TTC549 (cell line): Measurements from ENCODE around the gene IL1RL2.

Experiments used
- FAIRE-seq: peaks from 2 replicates; lab custom pipeline; 2012; peaks lifted over from hg19 to GRCh38; lab: Jason Lieb, UNC

Gene IL1RL2

DNA sequence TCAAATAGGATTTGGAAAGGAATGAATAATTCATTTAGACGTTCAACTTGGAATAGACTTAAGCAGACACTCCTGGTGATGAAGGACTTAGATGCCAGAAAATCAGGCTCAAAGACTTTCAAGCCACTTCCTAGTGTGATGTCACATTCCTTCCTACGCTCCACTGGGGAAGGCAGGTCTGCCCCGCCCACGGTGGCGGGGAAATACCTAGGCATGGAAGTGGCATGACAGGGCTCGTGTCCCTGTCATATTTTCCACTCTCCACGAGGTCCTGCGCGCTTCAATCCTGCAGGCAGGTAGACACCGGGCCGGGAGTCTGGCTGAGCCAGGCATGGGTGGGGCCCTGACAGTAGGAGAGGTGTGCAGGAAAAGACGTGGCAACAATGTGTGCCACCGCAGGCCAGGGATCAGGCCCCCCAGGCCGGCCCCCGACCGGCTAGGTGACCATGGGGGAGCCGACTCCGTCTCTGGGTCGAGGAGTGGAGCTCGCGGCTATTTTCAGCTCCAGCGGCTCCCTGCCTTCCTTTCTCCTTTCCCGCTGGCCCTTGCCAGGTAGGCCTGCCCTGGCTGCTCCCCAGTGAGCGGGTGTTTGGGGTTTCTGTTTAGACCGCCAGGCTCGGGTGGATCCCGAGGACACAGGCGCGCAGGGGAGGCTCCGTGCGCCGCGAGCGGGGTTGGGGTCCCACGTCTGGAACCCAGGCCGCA, at the start of gene IL1RL2:
TSS of gene IL1RL2 (plus strand) at position 233 of the 705 bp plus-strand sequence. CDS start 845 bp downstream, outside the sequence.
- no peak for FAIRE-seq

DNA sequence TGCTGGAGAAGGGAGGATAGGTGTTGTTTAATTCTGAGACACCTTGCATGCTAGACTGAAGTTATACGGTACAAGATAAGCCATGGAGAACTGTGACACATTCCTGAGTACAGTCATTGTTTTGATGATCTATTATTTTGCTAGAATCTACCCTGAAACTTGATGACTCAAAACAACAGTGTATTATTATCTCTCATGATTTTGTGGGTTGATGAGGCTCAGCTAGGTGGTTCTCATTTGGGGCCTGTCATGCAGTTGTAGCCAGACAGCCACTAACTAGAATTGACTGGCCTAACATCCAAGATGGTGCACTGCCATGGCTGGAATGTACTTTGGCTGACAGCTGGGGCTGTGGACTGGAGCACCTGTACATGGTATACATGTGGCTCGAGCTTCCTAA, 49.7 kb upstream of the IL1RL2 start:
- no peak for FAIRE-seq

DNA sequence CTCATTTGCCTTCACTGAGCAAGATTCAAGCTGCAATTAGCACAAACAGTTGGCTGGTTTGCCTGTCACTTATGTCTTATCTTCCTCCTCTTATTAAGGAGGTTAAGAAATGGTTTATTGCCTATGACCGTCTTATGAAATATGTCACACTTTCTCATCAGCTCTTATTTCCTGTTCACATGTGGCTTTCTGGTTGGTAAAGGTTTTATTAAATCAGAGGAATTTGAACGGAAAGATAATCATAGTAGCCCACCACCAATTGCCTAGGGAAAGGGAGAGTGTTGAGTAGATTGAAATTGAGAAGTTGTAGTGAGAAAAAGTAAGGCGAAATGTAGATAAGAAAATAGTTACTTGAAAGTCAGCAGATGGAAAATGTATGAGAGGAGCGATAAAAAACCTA, 48.5 kb upstream of the IL1RL2 start:
- no peak for FAIRE-seq

DNA sequence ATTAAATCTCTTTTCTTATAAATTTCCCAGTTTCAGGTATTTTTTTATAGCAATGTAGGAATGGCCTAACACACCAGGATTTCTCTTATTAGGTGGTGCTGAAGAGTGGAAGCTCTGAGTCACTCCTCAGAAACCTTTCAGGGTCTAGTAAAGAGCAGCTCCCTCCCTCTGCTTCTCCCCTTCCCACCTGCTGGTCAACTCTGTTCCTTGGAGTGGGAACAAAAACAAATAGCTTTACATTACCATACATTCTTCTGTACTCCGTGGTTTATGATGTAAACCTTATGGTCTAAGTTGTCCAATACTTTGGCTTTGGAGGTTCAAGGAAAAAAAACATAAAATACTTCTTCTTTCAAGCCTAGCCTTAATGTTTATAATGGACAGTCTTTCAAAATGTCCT, 47.0 kb upstream of the IL1RL2 start:
- FAIRE-seq = no peak

DNA sequence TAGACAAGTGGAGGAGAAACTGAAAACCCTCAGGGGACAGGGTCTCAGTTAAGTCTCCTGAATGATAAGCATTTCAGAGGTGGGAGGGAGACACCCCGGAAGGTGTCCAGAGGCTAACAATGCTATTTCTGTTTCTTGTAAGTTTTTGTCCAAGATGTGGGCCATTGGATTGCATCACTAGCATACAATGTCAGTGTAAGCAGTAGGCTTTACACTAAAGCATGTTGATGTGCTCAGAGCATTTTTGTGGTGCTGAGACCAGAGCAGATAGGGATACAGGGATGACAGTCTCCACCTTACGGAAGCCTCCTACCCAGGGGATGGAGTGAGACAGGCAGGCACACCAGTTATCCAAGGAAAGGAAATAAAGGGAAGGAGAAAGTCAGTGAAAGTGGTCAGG, 46.4 kb upstream of the IL1RL2 start:
- FAIRE-seq = no peak

DNA sequence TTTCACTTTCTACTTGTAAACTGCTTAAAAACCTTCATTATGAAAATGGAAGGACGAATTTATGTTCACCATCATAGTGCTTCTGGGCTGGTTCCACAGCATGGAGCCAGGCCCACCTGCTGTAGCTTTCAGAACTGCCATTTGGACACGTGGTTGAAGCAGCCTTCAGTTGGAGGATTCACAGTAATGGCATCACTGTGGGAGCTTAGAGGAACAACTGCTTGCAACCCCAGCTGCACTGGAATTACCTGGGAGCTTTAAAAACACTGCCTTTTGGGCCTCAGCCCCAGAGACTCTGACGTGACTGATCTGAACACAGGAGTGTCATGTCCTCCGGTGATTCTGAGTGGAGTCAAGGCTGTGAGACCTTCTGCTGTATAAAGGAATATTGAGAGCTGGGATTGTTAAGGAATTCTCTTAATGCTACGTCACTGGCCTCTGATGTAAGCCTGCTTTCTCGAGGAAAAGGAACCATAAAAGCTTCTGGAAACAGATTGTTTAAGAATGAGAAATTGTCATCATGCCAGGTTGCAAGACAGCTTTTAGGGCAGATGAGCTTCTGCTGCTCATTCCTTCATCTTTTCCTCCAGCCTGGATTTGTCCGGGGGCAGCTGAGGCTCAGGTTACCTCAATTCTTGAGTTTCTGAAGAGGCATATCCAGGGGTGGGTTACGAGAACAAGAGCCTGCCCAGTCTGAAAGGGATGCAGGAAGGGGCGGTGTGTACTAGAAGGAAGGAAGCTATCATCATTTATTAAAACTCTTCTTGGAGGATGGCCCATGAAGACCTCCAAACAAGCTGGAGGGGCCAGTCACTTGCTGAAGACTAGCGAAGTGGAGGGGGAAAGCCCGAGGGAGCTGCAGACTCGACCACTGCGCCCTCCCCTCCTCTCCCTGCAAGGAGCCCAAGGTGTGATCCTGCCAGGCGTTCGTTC, 45.5 kb upstream of the IL1RL2 start:
- no peak for FAIRE-seq

DNA sequence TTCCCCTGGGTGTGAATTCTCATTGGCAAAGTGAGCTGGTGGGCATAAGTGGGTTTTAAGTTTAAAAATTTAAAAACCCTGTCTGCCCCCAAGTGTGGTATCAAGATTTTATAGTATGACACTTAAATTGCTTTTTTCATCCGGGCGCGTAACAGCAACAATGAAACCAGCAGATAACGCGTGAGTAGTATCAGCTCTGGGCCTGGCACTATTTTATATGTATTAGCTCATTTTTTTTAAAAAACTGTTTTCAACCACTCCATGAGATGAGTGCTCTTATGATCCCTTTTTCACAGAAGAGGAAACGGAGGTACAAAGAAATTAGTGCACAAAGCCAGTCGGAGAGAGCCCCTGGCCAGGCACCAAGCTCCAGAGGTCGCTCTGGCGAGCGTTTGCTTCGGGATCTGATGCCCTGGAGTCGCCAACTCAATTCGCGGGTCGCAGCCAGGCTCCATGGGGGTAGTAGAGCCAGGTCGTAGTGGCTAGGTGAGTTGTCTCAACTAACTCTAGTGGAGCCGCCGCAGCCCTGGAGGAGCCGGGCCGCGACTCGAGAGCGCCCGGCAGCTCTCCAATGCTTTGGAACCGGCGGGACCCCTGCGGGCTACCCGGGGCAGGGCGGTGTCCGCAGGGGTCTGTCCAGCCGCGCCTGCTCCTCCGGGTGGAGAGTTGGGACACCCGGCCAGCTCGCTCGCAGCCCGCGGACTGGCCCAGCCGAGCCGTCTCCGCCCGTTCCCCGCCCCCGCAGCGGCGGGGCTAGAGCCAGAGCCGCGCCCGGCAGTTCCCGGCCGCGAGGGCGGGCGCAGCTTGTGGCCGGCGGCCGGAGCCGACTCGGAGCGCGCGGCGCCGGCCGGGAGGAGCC, 44.6 kb upstream of the IL1RL2 start, which contains the start of gene IL1R1:
TSS of gene IL1R1 (plus strand) at position 777 of the 859 bp plus-strand sequence. CDS start 14,979 bp downstream, outside the sequence.
- no peak for FAIRE-seq

DNA sequence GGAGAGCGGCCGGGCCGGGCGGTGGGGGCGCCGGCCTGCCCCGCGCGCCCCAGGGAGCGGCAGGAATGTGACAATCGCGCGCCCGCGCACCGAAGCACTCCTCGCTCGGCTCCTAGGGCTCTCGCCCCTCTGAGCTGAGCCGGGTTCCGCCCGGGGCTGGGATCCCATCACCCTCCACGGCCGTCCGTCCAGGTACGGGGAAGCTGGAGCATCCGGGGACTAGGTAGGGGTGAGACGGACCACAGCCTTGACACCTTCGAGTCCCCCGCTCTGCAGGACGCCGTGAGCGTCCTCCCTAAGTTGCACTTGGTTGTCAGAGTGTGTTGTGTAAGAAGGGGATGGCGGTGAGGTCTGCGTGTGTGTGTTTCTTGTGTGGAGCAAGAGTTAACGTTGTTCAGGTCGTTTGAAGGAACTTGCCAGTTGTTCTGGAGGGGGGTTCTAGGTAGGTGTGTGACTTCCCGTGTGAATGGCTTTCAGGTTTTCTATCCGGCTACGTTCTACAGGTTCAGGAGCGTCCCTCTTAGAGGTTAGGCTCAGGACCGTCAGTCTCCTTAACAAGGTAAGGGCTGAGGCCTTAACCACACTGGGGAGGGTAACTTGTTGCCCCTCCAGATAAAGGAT, 43.9 kb upstream of the IL1RL2 start:
- no peak for FAIRE-seq

DNA sequence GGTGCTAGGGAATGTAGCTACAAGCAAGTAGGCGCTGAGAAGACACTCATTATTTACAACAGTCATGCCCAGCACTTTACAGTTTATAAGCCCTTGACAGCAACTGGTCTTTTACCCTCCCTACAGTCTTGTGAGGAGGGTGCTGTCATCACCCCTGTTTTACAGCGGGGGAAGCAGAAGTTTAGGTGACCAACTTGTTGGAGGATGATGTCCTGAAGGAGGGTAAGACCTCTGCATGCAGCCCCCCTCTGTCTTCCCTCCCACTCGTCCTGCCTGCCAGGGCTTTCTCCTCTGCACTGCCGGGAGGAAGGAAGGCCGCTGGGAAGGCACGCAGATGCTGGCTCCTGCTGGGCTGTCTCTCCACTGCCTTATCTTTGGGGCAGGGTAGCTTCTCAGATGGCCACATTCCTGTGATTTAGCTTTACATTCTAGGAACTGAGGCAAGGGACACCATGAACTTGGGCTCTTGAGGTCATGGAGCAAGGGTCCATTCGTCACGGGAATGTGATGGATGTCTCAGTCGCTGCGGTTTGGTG, 43.3 kb upstream of the IL1RL2 start:
- no peak for FAIRE-seq

DNA sequence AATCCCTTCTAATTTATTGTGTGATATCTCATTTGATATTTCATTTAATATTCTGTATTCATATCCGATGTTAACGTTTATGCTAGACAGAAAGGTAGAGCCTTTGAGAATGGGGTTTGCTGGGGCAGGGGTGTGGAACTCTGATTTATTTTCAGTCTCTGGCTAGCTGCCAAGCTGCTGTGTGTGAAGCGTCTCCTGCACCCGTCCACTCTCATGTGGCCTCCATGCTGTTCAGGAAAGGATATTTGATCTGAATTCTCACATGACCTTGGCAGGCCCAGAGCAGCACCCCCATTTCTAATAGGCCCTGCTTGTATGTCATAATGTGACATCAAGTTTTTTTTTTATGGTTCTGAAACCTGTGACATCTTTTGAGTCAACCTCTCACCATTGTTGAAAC, 42.7 kb upstream of the IL1RL2 start:
- no peak for FAIRE-seq

DNA sequence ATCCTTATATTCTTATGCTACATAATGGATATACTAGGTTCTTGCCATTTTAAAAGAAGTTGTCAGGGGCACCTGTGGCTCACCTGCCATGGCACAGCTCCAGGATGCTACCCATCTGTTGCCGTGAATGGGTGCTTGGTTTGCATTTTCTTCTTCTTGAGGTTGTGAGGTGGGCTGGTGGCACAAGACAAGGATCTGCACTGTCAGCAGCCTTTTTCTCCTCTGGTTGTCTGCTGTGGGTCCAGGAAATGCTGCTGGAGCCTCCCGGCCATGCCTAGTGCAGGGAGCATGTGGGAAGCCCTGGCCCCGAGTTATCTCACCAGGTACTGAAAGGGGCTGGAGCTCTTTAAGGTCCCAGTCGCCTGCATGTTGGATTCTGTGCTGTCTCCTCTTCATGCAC, 41.7 kb upstream of the IL1RL2 start:
- FAIRE-seq = no peak

DNA sequence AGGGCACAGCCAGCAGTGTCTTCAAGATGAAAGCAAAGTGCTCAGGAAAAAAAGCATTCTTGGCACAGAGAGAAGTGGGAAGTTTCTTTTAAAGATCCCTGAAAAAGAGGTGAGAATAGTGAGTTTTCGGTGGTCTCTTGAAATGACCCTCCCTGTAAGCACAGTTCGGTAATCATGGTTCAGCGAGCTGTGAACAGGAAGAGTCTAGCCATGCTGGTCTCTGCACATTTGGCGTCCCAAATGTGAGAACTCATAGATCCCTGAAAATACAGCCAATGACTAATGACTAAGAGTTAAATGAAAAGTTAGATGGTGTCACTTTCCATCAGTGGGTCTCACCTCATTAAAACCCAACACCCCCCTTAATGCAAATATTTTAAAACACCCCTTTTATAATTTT, 40.9 kb upstream of the IL1RL2 start:
- no peak for FAIRE-seq

DNA sequence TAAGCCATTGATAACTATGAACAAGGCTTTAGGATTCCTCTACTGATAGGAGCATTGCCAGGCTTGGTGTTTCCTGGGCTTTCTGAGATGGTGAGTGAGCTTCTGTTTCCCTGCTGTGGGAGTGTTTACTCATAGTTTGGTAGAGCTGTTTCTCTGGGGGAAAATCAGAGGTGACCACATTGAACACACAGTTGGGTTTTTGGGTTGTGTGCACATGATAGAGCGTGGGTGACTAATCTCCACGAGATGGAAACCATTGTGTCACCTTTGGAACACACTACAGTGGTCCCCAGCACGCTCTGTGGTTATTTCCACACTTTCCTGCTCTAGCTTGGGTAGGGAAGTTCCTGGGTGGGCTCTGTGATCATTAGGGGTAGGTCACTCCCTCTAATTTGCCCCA, 38.9 kb upstream of the IL1RL2 start:
- no peak for FAIRE-seq

DNA sequence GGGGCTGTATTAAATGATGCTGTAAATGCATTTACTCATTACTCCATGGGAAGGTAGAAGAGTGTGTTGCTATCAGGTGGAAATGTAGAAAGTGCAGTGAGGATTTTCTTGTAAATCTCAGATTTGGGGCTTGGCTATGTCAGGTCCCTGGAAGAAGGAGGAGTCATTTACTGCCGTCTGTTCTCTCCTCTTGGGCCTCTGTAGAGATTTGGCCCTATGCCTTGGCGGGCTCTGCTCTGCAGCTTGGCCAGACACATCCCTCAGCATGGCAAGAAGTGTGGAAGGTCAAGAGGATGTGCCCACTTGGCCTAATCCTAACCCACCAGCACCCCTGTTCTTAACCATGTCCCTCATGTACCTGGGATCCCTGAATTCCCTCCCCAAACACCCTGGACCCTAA, 37.6 kb upstream of the IL1RL2 start:
- FAIRE-seq = no peak

DNA sequence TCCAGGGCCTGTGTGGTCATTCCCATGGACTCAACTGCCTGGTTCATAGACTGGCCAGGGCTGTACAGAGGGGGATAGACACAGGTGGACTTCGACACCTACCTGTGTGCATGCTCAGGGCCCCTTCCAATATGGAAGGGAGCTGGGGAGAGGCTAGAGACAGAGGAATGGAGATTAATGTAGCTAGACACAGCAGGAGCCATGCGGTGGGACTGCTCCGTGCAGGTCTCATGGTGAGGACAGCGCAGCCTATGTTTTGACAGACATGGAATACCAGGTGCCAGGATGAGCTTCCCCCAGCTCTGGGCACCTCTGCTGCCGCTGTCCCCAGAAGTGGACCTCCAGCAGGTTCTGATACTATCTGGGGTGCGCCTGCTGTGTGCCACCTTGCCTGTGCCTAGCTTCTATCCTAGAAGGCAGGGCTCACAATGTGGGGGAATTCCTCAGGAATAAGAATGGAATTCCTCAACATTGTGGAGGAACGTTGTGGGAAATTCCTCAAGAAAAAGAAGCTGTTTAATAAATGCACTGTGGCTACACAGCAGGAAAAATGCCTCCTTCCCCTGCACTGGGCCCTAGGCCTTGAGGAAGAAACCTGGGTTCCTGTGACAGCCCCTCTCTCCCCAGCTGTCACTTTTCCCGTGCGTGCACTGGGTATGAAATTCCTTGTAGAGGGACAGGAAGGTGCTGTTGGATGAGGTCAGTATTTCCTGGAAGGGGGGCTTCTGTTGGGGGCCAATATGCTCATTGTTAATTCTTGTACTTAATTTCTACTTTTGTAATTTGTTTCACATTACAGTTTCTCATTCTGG, 37.0 kb upstream of the IL1RL2 start:
- FAIRE-seq = no peak

DNA sequence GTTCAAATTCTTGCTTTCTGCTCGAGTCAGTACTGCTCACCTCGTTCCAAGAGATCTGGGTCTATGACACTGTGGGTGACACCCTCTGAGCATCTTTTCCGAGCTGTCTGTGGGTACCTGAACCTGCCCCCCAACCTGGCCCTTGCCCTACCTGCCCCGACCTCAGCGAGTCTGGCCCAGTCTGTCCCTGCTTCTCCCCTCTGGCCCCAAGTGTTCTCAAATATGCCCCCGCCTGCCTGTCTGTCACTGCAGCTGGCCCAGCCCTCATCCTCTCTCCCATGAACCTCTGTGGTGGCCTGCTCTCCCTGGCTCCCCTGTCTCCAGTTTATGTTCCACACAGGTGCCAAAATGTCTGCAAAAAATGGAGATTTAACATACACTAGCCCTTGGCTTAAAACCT, 32.5 kb upstream of the IL1RL2 start:
- no peak for FAIRE-seq

DNA sequence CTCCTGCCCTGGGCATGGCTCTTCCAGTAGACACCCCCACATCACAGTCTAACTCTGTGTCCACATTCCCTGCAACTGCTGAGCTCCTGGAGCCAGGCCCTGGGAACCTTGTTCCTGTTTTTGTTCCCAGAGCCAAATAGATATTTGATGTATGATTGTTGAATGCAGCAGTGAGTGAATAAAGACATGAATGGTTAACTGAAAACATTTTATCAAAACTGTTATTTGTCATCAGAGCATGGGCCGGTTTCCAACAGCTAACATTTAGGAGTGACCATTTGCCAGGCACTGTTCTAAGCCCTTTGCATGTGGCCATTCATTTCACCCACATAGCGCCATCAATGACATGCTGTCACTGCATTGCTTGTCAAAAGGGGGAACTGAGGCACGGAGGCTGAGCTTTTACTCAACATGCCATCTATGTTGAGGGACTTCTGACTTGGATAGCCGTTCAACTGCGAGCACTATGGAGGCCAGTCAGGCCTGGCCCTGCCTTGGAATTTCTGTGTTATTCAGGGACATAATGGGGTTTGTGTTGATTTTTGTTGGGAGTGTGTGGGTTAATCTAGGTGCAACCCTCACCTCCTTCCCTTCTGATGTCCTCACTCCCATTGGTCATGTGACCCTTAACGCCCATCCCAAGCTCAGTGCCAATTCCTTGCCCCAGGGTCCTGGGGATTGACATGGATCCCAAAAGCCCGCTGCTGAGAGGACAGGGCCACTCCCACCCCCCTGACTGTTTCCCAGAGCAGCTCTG, 31.7 kb upstream of the IL1RL2 start:
- FAIRE-seq = no peak

DNA sequence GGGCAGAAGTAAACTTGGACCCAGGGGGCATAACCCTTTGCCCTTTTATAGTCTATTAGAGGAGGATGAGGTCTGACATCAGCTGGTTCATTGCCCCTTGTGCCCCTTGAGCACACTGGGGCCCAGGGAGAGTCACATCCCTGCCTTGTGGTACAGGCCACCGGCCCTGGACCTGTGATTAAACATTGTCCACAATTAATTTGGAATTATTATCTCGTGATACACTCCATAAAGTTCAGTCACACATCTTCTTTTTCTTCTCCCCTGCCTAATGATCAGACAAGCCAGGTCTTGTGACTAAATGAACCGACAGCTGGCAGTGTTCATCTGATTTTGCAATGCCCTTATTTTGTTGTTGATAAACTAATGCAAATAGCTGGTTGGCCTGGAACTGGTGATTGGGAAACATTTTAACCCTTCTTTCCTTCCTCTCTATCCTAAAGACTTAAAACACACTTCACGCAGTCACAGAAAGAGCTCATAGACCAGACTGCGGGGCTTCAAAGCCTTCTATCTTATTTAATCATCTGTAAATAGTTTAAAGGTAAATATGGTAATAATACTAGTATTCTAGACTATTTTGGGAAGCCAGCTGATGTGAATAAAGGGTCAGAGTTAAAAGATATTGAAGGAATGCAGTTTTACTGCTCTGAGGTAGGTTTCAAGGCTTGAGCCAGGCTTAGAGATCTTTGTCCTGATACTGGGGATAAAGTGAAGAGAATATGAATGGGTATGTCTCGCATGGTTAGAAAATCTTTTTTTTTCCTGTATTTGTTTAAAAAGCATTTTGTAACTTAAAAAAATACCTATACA, 30.9 kb upstream of the IL1RL2 start:
- no peak for FAIRE-seq
